Rectal smooth muscle tissue (tissue), 1 donor: ENCODE results near the gene CTIF.
A peak's percentile ranks its signal among the peaks of the same experiment; 100 is the strongest.

Experiments
- H3K27ac ChIP-seq: one replicate; pipeline ENCODE4 v1.7.0; 2013; ENCODE audit warnings: low read depth, low read length, inconsistent platforms
- H3K27me3 ChIP-seq: one replicate; pipeline ENCODE4 v1.7.0; 2013; ENCODE audit warnings: low read length; ENCODE audit not compliant: control insufficient read depth, insufficient read depth
- H3K36me3 ChIP-seq: one replicate; pipeline ENCODE4 v1.7.0; 2013; ENCODE audit warnings: low read length; ENCODE audit not compliant: control insufficient read depth, insufficient read depth
- H3K4me1 ChIP-seq: one replicate; pipeline ENCODE4 v1.7.0; 2013; ENCODE audit warnings: low read length; ENCODE audit not compliant: control insufficient read depth, insufficient read depth
- H3K4me3 ChIP-seq: one replicate; pipeline ENCODE4 v1.7.0; 2013; ENCODE audit warnings: low read length
- H3K9ac ChIP-seq: one replicate; pipeline ENCODE4 v1.7.0; 2013; ENCODE audit warnings: low read length

CTIF gene

DNA sequence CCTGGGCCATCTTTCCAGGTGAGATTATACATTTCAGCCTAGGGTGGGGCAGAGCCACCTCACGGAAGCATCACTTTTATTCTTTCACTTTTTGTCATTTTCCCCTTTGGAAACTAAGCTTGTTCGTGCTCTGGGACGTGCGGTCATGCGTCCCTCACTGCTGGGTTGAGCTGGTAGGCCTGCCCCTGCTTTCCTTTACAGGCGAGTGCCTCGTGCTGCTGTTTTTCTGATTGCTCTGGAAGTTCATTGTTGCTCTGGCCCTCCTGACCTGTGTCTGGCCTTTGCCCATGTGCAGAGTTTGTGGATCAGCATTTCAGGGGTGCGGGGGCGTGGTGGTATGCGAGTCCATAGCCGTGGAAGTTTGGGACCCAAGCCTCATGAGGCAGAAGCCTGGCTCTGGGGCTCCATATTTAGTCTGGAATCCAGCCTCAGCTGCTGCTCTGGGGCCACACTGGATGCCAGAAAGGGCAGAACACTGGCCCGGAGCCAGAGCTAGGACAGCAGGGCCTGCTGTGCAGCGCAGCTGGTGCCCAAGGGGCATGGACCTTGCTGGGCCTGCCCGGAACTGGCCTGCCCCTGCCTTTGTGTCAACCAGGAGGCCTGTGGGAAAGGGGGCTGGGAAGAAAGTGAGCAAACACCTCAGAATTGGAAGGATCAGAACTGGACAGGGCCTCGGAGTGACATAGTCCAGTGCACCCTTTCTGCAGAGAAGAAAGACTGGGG lies 51.1 kb downstream of the CTIF start:
- no peak overlapping the region for H3K9ac ChIP-seq
- no peak overlapping the region for H3K4me3 ChIP-seq
- H3K36me3 ChIP-seq: no peaks in the 10 kb centered on the region
- H3K4me1 ChIP-seq: peaks cover 24% of the 10 kb centered on the region
- peak overlapping the region; percentile 66 for H3K27ac ChIP-seq
- no peaks in the 10 kb centered on the region for H3K27me3 ChIP-seq

DNA sequence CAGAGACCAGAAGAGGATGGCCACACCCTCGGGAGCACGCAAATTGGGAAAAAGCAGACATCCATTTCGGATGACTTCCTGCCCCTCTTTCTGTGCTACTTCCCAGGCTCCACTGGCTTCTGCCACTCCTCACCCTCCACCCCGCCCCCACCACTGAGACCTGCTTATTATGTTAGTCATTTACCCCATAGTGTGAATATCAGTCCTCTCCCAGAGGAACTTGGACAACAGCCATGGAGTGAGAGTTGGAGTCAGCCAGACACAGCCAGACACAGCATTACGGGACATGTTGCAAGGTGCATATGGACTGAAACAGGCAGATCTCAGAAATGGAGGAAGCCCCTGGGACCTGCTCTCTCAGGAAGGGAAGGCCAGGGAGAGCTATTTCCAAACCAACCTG lies 51.8 kb downstream of the CTIF start:
- Histone ChIP-seq H3K9ac (no peak overlapping the region), H3K36me3 (no peaks in the 10 kb centered on the region), H3K27me3 (no peaks in the 10 kb centered on the region), H3K27ac (peak overlapping the region; percentile 66), H3K4me1 (peaks cover 24% of the 10 kb centered on the region), H3K4me3 (no peak overlapping the region)

DNA sequence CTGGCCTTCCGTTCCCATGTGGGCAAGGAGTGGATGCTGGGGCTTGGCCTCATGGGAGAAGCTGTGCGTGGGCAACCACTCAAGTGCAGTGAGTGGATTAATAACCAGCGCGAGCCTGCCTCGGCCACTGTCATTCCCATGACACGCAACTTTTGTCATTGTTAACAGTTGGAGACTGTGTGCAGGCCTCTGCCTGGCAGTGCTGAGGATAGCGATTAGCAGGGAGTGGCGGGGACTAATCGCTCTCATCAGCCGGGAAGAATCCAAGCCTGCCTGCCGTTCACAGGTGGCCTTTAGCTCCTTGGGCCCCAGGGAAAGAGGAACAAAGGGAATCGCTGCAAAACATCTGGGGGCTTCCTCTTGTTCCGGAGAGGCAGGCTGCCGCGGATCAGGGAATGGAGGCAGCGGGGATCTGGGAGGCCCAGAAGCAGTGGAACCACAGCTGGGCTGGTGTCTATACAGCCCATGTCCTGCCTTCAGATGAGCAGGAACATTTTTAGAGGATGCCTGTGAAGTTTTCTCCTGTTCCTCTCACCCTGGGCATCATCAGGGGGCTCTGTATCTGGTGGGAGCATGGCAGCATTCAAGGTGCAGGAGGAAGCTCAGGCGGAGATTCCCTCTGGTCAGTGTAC lies 53.8 kb downstream of the CTIF start:
- Histone ChIP-seq H3K4me1 (peaks cover 24% of the 10 kb centered on the region), H3K27me3 (no peaks in the 10 kb centered on the region), H3K4me3 (no peak overlapping the region), H3K36me3 (no peaks in the 10 kb centered on the region), H3K27ac (no peak overlapping the region), H3K9ac (no peak overlapping the region)

DNA sequence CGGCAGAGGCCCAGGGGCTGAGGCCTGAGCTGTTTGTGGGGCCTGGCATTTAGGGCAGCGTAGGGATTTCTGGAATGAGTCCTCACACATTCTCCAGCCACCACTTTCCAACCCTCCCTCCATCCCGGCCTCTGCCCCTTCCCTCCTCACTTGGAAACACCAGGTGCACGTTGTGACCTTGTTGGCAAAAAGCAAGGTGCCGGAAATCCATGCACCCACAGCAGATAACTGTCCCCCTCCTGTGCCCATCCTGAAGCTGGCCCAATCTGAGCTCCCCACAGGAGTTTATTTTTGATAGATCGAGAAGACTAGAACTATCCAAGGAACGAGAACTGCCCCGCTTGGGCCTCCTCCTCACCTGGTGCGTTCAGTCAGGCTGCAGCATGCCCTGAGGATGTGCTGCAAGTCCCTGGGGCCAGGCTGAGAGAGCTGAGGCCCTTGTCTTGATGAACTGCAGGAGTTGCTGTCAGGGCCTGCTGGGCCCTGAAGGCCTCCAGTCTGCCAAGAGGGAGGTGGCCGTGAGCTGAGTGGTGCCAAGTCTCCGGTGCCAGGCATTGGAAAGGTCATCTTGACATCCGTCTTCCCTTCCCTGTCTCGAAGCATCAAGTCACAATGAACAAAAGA lies 55.8 kb downstream of the CTIF start:
- no peak overlapping the region for H3K9ac ChIP-seq
- peaks cover 21% of the 10 kb centered on the region for H3K4me1 ChIP-seq
- peak overlapping the region; percentile 57 for H3K27ac ChIP-seq
- no peak overlapping the region for H3K4me3 ChIP-seq
- H3K36me3 ChIP-seq: no peaks in the 10 kb centered on the region
- H3K27me3 ChIP-seq: no peaks in the 10 kb centered on the region

DNA sequence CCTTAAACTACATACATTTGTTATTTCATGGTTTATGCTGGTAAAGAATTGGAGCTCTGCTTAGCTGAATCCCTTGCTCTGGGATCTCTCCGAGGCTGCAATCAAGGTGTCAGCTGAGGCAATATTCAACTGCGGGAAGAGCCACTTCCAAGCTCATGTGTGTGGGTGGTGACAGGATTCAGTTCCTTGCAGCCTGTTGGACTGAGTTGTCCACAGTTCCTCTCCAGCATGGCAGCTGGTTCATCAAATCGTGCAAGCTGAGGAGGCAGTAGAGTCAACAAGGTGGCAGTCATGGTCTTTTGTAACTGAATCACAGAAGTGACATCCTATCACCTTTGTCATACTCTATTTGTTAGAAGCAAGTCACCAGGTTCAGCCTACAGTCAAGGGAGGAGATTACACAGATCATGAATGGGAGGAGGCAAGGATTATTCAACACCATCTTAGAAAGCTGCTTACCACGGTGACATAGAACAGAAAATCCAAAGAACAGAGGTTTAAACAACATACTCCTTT lies 56.9 kb downstream of the CTIF start:
- no peak overlapping the region for H3K4me3 ChIP-seq
- H3K9ac ChIP-seq: no peak overlapping the region
- no peaks in the 10 kb centered on the region for H3K36me3 ChIP-seq
- peaks cover 12% of the 10 kb centered on the region for H3K4me1 ChIP-seq
- no peak overlapping the region for H3K27ac ChIP-seq
- no peaks in the 10 kb centered on the region for H3K27me3 ChIP-seq

DNA sequence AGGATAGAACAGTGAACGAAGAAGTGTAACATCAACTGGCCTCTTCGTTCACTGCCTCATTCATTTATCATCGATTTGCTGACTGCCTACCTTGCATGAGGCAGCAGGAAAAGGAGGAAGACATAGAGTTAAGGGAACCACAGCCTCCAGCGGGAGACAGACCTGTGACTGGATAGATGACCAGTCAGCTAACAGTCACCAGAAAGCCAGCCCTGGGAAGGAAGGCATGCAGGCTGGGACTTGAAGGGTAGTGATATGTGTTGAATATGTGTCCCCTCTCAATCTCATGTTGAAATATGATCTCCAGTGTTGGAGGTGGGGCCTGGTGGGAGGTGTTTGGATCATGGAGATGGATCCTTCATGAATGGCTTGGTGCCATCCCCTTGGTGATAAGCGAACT lies 58.3 kb downstream of the CTIF start:
- Histone ChIP-seq H3K4me1 (peaks cover 13% of the 10 kb centered on the region), H3K9ac (no peak overlapping the region), H3K27me3 (no peaks in the 10 kb centered on the region), H3K27ac (no peak overlapping the region), H3K4me3 (no peak overlapping the region), H3K36me3 (no peaks in the 10 kb centered on the region)

DNA sequence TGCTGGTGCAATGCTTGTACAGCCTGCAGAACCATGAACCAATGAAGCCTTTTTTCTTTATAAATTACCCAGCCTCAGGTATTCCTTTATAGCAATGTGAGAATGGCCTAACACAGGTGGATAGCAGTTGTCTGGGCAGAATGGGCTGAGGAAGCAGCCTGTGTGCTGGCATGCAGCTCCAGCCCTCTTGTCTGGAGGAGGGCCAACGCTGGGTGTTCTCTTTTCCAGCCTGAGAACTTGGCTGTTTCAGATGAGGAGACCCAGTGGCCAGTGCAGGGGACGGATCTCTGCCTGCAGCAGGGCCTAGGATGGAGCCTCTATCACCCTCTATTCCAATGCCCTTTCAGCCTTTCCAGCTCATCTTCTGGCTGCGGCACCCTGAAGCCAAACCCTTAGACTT lies 58.8 kb downstream of the CTIF start:
- H3K4me1 ChIP-seq: peaks cover 13% of the 10 kb centered on the region
- H3K4me3 ChIP-seq: no peak overlapping the region
- H3K9ac ChIP-seq: no peak overlapping the region
- no peaks in the 10 kb centered on the region for H3K27me3 ChIP-seq
- no peaks in the 10 kb centered on the region for H3K36me3 ChIP-seq
- H3K27ac ChIP-seq: no peak overlapping the region

DNA sequence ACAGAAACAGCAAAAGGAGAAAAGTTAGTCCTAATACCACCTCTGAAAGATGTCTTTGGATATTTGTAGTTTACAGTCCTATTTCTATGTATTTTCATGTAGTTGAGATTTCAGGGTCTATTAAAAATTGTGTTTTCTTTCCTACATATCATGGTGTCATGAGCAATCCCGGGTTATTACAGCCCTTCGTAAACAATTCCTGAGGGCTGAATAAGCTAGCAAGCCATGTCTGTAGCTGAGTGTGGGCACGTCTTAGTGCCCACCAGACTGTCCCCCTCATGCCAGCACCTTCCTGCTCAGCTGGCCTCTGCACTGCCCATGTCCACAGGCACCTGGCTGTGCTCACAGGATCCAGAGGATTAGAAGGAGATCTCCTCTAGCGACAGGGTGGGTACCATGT lies 60.6 kb downstream of the CTIF start:
- Histone ChIP-seq H3K4me1 (peaks cover 11% of the 10 kb centered on the region), H3K9ac (no peak overlapping the region), H3K4me3 (no peak overlapping the region), H3K36me3 (no peaks in the 10 kb centered on the region), H3K27ac (no peak overlapping the region), H3K27me3 (no peaks in the 10 kb centered on the region)

DNA sequence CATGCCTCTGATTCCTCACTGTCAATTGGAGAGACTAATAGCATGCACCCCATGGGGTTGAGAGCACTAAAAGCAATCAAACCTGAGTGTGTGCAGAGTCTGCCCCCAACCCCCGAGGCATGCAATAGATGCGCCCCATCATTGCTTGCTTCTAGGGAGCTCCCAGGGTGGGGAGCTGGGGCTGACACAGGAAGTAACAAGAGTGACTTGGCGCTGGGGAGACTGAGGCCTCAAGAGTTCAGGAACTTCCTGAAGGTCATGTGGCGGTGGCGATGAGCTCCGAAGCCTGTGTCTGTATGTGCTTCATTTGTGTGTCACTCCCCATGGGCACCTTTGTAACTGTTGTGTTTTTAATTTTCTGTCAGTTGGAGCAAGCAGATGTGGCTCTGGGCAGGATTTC lies 61.2 kb downstream of the CTIF start:
- no peak overlapping the region for H3K9ac ChIP-seq
- no peak overlapping the region for H3K4me3 ChIP-seq
- no peaks in the 10 kb centered on the region for H3K36me3 ChIP-seq
- H3K4me1 ChIP-seq: peaks cover 4% of the 10 kb centered on the region
- no peak overlapping the region for H3K27ac ChIP-seq
- H3K27me3 ChIP-seq: no peaks in the 10 kb centered on the region

DNA sequence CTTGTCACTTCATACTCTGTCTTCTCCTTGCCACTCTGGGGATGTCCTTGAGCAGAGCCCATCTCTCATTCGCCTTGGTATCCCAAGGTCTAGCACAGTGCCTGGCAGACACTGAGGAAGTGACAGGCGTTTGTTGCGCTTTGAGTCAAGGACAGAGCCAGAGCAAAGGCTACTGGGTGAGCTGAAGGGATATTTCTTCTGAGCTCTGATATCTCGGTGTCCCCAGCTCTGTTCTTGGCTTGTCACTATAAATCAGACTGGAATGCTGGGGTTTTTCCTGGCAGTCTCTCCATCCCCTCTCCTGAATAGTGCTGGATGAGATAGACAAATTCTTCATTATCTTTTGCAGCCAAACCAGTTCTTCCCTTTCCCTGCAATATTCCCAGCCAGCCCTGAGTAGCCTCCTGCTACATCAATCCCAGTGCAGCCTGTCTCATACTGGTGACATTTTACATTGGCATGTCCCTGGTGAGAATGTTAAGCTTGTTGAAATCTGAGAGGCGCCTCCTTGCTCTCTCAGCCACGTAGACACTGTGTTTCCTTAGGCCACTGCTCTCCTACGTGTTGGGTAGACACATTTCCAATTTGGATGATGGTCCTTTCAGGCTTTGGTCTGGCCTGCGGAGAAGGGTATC lies 61.7 kb downstream of the CTIF start:
- Histone ChIP-seq H3K4me3 (no peak overlapping the region), H3K27me3 (no peaks in the 10 kb centered on the region), H3K36me3 (no peaks in the 10 kb centered on the region), H3K9ac (no peak overlapping the region), H3K27ac (no peak overlapping the region), H3K4me1 (peaks cover 4% of the 10 kb centered on the region)

DNA sequence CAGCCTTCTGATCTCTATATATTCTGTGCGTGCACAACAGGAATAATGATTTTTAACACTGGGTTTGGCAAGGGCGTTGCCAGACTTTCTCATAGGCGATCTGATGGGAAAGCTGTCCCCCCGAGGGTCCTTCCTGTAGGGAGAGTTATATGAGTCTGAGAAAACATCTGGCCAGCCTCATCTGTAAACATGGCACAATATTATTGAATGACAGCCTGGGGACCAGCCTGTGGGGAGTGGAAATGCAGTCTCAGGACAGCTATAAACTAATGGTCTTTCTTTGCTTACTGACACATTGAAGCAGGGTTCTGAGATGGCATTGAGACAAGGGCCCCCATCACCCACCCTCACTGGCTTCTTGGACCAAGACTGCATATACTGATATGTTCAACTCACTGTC lies 62.5 kb downstream of the CTIF start:
- Histone ChIP-seq H3K4me1 (peaks cover 4% of the 10 kb centered on the region), H3K36me3 (no peaks in the 10 kb centered on the region), H3K9ac (no peak overlapping the region), H3K4me3 (no peak overlapping the region), H3K27me3 (no peaks in the 10 kb centered on the region), H3K27ac (no peak overlapping the region)

DNA sequence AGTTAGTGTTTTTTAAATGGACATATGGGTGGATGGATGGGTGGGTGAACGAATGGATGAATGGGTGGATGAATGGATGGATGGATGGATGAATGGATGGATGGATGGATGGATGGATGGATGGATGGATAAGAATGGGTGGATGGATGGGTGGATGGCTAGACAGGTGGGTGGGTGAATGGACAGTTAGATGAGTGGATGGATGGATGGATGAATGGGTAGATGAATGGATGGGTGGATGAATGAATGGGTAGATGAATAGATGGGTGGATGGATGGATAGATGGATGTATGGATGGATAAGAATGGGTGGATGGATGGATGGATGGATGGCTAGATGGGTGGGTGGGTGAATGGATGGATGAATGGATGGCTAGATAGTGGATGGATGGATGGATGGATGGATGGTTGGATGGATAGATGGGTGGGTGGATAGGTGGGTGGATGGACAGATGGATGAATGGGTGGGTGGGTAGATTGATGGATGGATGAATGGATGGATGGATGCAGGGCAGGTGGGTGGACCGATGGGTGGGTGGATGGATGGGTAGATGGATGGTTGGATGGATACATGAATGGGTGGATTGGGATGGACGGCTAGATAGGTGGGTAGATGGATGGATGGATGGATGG lies 64.0 kb downstream of the CTIF start:
- Histone ChIP-seq H3K27me3 (no peaks in the 10 kb centered on the region), H3K4me1 (peaks cover 4% of the 10 kb centered on the region), H3K36me3 (no peaks in the 10 kb centered on the region), H3K27ac (no peak overlapping the region), H3K4me3 (no peak overlapping the region), H3K9ac (no peak overlapping the region)
